Epidermal melanocyte (primary cell): ENCODE data around the gene GAL.

Experiments
- DNase-seq: peaks from one replicate; pipeline ENCODE4 v3.0.0; 2011; ENCODE audit warnings: low spot score; ENCODE audit not compliant: insufficient read length

The GAL gene

DNA sequence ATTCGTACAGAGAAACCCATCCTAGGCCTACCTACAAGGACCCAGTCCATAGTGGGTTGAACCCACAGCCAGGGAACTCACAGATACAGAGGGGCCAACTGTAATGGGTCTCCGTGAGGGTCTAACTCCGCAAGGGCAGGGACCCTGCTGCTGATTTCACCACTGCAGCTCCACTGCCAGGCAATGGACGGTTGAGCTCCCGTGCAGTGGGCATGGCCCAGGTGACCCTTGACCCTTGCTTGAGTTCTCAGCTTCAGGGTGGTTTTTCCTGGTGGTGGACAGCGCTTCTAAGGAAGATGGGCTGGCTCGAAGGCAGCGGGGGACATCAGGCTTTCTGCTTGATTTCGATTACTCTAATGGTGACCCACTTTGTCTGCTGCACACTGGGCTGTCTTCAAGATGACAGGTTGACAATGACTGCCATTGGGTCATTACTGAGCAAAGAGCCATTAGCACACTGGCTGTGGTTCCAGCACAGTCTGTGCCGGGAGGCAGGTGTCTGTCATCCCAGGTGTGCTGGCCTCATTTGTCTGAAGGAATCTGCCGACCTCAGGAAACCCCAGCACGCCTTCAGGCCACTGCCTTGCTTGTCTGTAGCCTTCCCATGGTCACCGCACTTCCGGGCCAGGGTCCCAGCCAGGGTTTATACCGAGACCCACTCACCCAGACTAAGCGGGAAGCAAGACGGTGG lies 3.7 kb upstream of the GAL start:
- DNase-seq = no peak

DNA sequence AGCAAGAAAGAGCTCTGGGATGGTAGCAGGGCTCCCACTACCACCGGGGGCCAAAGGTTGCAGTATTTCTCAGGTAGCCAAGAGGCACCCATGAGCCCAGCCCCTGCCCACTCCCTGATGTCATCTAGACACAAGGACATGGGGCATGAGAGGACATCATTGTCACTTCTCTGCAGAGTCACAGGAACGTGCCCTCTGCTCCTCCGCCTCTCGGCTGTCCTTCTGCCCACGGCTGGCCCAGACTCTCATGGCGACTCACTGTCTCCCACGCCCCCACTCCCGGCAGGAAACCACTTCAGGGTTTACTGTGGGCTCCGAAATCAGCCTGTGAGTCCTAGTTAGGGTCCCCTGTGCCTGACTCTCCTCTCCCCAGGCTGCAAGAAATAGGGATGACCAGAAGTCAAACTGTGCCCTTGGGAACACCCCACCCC lies 1.8 kb upstream of the GAL start:
- no peak for DNase-seq

DNA sequence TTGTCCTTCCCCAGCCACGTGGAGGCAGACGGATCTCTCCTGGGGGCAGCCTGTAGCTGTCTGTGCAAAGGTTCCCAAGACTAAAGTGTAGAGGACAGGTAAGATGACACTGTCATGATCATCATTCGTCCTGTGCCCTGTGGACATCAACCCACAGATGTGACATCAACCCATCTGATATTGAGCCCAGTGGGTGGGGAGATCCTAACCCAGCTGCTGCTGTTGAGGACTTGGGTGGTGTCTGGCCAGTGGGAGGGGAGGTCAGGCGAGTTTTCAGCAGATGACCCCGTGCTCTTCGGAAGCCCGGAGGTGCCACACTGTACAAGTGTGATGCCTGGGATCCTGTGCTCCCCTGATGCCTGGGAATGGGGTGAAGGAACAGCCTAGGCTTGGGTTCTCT lies 1.2 kb upstream of the GAL start:
- DNase-seq = no peak

DNA sequence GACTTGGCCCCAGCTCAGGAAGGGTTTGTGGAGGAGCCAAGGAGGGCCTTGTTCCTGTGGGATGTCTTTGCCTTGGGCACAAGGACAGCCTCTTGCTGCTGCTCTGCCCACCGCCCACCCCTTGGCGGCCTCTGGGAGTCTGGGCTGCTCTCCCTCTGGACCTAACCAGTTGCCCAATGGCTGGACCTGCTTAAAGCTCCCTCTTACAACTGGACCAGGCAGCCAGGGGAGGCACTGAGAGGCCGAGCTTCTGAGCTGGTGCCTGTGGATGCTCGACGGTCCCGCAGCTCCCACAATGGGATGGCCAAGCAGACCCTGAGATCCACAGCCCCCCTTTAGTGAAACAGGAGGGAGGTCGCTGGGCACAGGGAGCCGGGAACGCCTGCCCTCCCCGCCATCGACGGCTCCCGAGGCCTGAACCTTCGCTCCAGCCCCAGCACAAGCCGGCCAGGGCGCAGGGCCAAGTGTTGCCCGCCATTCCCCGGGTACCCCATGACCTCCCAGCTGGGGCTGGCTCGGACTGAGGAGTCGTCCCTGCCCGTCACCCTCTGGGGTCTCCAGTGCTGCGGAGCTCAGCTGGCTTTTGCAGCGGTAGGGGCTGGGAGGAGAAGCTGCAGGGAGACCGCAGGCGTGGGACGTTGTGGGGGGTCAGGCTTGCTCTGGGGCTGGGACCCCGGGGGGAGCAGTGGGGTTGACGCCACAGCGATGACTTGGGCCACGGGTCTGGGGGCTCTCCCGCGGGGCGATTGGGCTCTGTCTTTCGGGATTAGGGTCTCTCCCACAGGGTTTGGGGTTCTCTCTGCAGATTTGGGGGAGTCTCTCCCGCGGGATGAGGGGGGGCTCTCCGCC lies 584 bp upstream of the GAL start:
- DNase-seq = no peak

DNA sequence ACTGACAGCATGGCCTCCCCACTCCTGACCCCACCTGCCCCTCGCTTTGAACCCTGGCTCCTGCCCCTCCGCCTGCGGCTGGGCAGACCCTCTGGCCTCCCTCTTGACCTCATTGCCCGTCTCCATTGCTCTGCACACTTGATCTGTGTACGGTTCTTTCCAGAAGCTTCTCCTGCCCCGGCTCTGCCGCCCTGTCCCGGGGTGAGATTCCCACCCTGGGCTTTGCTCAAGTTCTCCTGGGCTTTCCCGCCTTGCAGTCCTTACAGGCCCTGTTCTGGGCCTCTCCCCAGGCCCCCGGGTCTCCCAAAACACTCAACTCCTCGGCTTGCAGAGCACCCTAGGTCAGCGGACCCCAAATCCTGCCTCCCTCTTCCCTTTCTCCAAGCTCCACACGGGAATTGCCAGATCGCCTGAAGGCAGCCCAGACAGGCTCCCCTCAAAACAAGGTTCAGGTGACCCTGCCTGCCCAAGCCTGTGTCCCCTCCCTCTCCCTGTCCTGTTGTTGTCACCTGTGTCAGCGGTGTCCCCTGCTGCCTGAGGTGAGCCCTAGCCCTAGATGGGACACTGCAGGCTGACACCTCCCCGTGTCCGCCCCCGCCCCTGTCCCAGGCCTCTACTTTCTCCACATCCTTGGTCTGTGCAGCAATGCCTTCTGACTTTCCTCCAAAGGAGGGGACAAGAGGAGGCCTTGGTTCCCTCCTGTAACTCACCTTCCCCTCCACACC lies 1.5 kb downstream of the GAL start:
- DNase-seq = no peak

DNA sequence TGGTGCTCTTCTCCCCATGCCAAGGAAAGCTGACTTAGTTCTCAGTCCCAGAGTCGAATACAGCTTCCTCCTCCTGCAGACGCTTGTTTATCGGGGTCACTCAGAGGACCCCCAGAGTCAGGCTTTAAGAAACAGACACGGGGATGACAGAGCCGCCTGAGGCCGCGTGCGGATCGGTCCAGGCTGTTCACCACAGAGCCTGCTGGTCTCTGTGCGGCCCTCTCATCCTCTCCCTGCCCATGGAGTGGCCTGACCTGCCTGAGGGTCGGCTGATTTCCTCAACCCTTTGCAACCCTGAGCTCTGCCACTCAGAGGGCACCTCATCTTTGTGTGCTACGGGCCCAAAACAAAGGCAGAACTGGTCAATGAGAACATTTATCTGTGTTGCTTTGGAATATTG lies 2.1 kb downstream of the GAL start:
- DNase-seq = no peak

DNA sequence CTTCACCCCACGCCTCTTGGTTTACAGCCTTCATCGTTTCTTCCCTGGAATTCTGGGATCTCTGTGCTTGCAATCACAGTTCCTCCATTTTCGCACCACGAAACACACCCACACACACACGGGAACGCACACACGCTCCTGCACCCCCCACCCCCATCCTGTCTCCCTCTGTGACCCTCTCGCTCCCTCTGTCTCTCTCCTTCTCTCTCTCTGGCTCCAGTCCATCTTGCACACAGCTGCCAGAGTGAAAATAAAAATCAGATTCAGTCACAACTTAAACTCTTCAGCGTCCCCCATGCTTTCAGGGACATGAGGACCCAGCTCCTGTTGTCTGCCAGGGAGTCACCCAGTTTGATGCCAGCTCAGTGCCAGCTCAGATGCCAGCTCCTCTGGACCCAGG lies 3.0 kb downstream of the GAL start:
- DNase-seq = no peak

DNA sequence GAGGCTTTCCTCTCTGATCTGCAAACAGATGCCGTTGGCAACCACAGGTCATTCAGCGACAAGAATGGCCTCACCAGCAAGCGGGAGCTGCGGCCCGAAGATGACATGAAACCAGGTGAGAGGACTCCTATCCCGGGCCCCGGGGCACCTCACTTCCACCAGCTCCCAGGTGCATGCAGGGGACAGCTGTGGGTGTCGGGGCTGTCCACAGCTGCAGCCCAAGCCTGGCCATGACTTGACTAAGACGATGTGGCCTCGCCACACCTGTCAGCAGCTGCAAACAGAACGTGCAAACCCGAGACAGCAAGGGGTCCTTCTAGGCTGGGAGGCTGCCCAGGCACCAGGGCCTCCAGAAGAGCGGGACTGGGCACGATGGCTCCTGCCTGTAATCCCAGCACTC lies 3.6 kb downstream of the GAL start:
- no peak for DNase-seq

DNA sequence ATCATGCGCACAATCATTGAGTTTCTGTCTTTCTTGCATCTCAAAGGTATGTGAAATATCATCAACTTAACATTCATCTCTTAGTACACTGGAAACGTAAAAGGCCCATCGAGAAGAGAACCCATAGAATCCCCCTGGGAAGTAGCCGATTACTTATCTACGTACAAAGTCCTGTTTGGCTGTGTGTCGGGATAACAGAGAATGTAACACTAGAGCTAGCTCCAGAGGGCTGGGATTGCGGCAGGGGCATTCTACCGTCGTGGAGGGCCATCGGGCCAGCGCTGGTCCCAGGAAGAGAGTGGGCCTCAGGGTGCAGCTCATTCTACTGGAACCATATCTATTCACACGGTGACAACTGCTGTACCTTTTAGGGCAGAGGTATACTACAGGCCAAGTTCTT lies 4.5 kb downstream of the GAL start:
- no peak for DNase-seq

DNA sequence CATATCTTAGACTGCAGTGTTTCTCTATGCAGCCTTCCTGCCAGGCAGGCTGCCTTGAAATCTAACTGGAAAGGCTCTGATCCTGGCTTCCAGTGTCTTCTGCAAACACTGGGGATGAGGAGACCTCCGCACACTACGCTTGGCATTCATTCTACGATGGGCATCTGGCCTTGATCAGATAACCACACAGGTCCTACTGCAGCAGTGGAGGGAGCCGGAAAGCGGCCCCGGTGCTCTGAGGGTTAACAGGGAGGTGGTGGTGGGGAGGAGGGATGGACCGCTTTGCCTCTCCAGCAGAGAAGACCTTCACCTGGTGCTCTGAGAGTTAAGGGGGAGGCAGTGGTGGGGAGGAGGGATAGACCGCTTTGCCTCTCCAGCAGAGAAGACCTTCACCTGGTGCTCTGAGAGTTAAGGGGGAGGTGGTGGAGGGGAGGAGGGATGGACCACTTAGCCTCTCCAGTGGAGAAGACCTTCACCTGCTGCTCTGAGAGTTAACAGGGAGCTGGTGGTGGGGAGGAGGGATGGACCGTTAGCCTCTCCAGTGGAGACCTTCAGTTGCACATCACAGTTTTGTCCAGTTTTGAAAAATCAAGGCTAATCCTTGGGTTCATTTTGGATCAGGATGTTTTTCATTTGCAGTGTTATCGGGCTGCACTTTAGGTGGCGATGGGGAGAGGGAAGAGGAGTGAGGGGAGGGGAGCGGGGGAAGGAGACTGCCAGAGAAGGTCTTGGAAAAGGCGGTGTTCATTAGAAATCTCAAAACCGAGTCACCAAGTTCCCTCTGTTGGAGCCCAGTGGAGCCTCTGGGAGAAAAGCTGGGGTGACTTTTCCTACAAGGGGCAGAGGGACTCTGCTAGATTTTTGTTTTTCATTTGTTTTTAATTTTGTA lies 5.6 kb downstream of the GAL start:
- DNase-seq = no peak

DNA sequence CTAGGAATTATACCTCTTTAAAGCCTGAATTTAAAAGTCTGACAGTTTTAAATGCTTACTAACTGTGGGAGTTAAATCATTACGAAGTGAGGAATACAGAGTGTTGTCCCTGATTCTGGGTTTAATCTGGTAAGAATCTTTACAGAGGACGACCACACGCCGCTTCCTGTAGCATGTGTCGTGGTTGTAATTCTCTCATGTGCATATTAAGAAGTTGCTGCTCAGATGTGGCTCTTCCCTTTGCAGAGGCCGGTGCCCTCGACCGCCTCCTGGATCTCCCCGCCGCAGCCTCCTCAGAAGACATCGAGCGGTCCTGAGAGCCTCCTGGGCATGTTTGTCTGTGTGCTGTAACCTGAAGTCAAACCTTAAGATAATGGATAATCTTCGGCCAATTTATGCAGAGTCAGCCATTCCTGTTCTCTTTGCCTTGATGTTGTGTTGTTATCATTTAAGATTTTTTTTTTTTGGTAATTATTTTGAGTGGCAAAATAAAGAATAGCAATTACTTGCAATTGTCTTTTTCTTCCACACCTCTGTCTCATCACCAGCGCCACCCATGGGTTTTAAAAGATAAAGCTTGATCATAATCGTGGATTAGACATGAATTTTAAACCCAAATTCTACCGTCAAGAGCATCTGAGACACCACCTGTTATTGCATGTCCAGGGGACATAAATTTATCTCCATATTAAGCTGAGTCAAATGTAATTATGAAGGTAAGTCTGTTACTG lies 6.5 kb downstream of the GAL start:
- no peak for DNase-seq

DNA sequence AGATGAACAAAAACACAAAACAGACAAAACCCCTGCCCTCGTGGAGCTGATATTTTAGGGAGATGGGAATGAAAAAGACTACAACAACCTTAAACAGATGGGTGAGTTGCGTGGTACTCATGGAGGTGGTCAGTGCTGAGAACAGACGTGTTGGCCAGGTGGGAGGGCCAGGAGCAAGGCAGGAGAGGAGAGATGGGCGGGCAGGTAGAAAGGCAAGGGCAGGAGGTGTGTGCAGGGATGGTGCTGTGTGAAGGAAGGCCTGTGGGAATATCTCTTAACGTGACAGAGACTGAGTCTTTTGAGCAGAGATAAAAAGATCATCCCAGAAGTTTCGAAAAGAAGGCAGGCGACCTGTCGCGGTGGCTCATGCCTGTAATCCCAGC lies 7.0 kb downstream of the GAL start:
- no peak for DNase-seq

DNA sequence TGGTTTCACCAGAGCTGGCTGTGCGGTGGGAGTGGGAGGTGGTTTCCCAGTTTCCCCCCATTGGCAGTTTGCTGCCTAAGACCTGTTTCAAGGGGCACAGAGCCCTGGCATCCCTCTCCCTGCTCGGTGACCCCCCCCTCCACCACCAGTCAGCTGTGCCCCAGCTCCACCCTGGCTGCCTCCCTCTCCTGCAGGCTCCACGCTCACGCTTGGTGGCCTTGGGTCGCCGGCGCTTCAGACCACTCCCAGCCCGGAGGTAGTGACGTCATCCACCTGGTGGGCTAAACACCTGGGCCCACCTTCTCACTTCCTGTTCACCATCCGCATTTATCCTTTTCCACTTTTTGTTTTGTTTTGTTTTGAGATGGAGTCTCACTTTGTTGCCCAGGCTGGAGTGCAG lies 7.8 kb downstream of the GAL start:
- no peak for DNase-seq

DNA sequence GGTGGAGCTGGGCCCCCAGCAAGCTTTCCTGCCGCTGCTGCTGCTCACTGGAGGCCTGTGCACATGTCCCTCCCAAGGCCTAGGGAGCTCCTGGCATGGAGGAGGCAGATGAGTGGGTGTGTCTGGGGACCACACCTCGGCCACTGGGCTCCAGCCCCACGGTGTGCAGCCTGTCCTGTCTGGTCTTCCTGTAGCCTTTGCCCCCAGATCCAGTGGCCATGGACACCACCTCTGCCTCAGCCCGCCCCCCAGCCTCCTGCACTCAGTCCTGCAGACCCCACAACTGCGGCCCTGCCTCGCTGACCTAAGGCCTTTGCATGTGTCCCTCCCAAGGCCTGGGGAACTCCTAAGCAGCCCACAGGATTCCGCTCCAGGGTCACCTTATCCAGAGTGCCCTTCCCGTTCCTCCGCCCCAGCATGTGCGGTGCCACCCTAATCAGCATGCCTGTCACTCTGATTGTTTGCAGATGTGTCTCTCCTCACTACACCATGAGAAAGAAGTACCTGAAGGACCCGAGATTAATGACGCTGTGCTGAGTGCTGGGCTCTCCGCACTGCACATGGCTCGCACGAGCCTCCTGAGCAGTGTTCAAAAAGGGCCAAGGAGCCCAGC lies 8.6 kb downstream of the GAL start:
- DNase-seq = no peak

DNA sequence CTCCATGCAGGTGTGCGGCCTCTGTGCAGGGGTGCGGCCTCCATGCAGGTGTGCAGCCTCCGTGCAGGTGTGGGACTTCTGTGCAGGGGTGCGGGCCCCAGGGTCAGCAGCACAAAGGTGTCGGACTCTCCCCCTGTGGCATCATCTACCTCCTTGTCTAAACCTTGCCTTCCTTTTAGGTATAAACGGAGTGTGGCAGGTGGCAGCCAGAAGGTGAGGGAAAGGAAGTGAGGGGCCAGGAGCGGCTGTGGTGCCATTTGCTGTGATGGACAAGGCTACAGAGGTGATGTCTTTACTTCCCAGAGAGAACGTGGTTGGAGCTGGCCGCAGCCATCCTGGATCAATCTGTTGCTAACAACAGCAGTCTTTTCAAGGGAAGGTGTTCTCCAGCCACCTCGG lies 9.1 kb downstream of the GAL start:
- no peak for DNase-seq

DNA sequence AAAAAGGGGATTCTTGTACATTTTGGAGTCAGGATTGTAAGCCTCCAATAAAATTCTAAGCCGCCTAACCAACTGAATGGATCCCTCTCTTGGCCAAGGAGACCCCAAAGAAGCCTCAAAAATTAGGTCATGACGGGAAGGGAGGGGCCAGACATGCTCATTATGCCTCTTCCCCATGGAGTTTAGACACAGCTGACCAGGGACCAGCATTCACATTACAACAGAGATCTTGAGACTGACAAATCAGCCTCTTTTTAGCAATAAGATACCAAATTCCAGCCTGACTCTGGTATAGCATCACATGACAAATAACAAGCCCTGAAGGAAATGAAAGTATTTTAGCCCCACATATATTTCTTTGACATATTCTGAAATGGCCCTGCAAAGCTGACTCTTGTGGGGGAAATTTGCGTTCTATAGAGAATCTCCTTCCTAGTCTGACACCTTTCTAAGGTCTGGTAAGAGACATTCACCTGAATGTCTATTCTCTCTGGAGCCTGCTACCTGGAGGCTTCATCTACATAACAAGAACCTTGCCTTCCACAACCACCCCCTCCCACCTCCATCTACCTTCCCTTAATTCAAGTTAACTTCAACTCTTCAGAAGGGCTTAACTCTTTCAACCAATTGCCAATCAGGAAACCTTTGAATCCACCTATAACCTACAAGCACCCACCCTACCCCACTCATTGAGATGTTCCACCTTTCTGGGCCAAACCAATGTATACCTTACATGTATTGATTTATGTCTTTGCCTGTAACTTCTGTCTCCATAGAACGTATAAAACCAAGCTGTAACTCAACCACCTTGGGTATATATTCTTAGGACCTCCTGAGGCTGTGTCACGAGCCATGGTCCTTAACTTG lies 10.3 kb downstream of the GAL start:
- no peak for DNase-seq

DNA sequence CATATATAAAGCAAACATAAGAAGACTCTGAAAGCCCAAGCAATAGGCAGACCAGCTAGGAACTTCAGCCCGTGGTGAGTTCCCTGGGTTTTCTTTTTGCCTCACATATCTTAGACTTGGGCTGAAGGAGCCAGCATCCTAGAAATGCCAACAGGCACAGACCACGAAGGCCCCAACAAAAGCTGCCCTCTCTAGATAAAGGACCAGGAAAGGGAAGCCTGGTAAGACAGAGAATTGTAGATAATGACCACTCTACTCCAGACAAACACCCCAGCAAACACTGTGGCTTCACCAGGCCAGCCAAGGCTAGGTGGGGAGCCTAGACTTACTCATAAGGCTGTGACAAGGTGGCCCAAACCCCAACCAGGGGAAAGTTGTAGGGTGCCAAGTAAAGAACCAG lies 11.2 kb downstream of the GAL start:
- DNase-seq = no peak

DNA sequence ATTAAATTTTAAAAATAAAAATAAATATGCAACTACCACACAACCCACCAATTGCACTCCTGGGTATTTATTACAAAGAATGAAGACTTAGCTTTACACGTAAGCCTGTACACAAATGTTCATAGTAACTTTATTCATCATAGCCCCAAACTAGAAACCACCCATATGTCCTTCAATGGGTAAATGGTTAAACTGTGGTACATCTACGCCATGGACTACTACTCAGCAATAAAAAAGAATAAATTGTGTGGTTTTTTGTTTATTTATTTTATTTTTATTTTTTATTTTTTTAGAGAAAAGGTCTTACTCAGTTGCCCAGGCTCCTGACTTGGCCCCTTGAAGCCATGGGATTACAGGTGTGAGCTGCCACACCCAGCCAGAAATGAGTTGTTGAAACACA lies 14.6 kb downstream of the GAL start:
- no peak for DNase-seq

DNA sequence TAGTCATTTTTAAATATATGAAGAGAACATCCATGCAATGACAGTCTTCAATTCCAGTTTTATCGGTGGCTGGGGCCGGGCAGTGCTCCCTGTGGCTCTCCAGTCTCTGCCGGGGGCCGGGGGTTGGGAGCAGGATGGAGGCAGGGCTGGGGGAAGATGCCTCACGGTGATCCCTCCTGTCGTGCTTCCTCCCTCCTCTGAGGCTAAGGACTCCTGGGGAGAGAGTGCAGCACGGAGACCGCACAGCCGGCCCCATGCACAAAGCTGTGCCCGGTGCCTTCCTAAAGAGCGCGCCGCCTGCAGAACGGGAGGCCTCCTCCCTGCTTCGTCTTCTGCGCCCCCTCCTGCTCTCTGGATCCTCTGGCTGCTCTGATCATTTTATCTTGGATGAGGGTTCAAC lies 20.5 kb downstream of the GAL start:
- DNase-seq = peak; percentile 10
